HG02943 (cell line): ENCODE data around the gene CSF1.
"Not testable (repeated sequence)": the region's sequence is repeated elsewhere in the genome, so short reads cannot be mapped to it uniquely, and the experiment has no call there.

Experiments
- ATAC-seq: cut with Tn5 transposase; IDR thresholded peaks from one replicate; pipeline ENCODE4 v1.9.1; 2021; ENCODE audit warnings: mild to moderate bottlenecking, low read depth, moderate library complexity; ENCODE audit not compliant: unreplicated experiment

CSF1 gene

DNA sequence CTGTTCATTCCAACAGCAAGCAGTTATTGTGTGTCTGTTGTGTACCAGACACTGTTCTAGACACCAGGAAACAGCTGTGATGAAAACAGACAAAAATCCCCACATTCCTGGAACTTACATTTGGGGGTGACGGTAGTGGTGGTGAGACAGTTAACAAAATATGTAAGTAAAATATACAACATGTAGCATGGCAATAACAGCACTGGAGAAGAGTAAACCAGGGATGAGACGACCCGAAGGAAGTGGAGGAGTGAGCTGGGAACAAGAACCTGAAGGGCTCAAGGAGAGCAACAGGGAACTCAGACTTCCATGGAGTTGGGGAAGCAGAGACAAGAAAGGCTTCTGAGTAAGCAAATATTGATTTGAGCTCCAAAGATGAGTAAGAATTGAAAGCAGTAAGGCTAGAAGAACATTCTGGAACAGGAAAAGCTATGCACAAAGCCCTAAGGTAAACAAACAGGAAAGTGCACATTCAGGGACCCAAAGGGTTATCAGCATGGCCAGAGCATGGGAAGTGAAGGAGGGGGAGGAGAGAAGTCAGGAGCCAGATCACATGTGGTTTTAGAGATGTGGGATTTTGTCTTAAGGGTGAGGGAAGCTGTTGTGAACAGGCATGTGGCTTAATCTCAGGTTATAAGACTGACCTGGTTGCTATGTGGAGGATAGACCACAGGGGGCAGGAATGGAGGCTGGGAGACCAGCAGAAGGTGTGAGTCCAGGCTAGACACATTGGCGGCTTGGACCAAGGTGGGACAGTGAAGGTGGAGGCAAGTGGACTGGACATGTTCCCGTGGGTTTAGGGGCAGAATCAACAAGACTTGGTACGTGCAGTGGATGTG, 7.3 kb downstream of the CSF1 start:
- ATAC-seq = no peak

DNA sequence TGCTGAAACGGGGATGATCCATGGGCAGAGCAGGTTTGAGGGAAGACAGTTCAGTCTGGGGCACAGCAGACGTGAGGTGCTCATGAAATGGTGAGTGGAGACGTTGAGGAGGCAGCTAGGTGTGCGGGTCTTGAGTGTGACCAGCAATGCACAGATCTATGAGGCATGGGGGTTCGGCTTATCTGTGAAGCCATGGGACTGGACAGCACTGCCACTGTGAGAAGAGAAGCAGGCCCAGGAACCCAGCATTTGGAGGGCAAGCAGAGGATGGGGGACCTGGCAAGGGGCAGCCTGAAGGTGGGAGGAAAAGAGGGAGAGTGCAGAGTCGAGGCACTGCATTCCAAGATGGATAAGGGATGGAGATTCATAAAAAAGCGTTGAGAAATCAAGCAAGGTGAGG, 8.0 kb downstream of the CSF1 start:
- ATAC-seq = no peak

DNA sequence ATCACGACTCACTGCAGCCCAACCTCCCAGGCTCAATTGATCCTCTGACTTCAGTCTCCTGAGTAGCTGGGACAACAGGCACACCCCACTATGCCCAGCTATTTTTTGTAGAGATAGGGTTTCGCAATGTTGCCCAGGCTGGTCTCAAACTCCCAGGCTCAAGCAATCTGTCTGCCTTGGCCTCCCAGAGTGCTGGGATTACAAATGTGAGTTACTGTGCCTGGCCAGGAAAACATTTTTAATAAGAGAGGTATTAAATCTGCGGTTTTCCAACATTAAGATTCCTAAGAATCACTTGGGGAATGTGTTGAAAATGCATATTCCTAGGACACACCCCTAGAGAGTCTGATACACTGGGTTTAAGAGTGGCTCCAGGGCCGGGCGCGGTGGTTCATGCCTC, 8.7 kb downstream of the CSF1 start:
- no peak for ATAC-seq

DNA sequence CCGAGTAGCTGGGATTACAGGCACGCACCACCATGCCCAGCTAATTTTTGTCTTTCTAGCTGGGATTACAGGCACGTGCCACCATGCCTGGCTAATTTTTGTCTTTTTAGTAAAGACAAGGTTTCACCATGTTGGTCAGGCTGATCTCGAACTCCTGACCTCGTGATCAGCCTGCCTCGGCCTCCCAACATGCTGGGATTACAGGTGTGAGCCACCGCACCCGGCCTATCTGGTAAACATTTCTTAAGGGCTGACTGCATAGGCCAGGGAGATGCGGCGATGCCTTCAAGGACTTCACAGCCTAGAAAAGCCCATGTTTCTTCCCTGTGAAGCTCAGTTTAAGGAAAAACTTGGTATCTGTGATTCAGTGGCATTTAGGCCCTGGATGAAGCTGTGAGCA, 9.7 kb downstream of the CSF1 start:
- not testable (repeated sequence) for ATAC-seq

DNA sequence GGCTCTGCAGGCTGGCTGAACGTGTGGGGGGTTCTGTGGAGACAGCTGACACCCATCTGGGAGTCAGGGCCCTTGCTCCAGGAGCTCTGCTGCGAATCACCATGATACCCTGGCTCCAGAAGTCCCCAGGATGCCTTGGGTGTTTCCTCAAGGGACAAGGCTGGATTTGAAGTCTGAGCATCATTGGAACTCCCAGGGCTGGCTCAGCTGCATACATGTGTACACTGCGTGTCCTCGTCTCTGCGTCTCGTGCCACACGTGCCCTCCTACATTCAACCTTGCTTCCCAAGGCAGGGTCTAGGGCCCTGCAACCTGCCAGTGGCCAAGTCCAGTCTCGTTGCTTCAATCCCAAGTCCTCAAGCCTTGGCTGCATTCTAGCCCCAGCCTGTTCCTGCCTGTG, 11.7 kb downstream of the CSF1 start:
- no peak for ATAC-seq

DNA sequence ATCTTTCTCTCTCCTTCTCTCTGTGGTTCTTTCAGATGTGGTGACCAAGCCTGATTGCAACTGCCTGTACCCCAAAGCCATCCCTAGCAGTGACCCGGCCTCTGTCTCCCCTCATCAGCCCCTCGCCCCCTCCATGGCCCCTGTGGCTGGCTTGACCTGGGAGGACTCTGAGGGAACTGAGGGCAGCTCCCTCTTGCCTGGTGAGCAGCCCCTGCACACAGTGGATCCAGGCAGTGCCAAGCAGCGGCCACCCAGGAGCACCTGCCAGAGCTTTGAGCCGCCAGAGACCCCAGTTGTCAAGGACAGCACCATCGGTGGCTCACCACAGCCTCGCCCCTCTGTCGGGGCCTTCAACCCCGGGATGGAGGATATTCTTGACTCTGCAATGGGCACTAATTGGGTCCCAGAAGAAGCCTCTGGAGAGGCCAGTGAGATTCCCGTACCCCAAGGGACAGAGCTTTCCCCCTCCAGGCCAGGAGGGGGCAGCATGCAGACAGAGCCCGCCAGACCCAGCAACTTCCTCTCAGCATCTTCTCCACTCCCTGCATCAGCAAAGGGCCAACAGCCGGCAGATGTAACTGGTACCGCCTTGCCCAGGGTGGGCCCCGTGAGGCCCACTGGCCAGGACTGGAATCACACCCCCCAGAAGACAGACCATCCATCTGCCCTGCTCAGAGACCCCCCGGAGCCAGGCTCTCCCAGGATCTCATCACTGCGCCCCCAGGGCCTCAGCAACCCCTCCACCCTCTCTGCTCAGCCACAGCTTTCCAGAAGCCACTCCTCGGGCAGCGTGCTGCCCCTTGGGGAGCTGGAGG, 12.7 kb downstream of the CSF1 start:
- no peak for ATAC-seq

DNA sequence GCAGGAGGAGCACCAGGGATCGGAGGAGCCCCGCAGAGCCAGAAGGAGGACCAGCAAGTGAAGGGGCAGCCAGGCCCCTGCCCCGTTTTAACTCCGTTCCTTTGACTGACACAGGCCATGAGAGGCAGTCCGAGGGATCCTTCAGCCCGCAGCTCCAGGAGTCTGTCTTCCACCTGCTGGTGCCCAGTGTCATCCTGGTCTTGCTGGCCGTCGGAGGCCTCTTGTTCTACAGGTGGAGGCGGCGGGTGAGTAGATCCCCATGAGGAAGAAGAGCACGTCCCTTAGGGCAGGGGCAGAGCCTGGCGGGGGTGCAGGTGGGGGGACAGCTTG, 13.3 kb downstream of the CSF1 start:
- ATAC-seq = no peak

DNA sequence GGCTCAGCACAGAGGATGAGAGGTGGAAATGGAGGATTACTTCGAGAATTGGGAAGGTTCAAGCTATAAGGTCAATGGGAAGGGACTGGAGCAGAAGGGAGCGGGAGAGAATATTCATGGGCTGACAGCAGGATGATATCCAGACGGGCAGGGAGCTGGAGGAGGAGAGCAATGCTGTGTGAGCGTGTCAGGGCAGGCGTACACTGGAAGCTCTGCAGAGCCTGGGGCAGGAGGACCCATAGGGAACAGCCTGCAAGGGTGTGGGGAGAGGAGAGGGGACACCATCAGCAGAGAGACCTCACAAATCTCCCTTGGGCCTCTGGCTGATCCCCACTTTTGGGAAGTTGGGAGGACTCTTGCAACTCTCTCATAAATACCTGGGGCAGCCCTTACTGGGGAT, 13.7 kb downstream of the CSF1 start:
- ATAC-seq = no peak

DNA sequence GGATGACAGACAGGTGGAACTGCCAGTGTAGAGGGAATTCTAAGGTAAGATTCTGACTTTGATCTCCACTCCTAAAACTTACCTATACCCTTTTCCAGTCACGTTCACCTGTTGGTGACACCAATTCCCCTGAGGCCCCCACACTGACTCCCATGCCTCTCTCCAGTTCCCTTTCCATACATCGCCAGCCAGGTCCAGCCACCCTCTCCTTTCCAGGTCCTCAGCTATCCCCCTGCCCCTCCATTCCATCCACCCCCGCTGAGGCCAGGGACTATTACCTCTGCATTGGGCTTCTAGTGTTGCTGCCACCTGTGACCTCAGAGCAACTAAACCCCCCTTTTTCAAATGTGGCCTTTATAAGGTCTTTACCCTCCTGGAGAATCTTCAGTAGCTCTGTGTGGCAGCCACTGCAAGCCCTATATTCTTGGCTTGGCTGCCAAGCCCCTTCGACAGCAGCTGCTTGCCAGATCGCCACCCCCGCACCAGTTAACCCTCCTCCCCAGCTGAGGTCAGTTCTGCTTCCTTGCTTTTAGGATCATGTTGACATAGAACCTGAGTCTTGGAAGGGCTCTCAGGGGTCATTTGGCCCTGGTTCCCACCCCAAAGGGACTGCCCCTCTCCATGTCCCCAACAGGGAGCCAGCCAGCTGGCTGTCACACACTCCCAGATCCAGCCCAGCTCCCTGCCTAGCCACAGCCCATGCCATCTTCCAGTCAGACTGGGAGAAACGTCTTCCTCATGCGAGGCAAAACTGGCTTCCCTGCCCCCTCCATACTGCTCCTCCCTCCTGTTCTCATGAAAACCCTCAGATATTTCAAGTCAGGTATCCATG, 14.7 kb downstream of the CSF1 start:
- no peak for ATAC-seq

DNA sequence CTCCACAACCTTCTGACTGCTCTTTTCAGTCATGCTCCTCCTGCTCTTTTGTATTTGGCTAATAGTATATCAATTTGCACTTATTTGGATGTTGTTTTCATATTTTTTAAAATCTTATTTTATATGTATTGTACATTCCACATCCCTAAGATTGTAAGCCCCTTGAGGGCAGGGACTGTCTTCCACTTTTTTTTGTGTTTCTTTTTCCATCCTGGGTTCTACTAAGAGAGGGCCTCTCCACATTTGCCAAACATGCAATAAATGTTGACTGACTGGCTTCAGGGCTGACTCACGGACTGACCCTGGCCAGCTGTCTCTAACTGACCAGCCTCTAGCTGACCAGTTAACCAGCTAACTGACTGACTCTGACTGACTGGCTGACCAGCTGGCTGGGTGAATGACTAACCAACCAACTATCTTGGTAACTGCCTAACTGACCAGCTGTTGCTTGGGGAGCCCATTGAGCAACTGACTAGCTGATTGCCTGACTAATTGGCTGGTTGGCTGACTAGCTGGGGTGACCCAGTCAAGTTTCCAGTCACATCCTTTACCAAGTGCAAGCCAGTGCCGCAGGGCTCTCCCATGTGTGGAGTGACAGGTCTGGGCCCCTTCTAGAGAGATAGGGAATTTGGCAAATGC, 16.1 kb downstream of the CSF1 start:
- ATAC-seq = no peak

DNA sequence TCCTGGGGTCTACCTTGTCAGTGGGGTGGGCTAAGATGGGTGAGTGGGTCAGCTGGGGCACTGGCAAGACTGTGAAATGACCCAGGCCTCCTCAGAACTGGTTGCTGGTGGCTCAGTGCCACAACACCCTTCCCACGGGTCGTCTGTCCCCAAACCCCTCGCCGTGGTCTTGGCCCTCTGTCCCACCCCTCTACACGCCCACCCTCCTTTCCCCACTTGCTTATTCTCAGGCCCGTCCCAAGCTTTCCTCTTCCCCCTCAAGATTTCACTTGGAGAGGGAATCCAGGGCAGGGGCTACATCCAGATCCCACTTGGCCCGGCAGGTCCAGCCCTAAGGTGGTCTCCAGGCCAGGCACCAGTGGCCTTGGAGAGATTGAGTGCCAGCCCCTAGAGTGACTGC, 16.7 kb downstream of the CSF1 start:
- ATAC-seq = no peak

DNA sequence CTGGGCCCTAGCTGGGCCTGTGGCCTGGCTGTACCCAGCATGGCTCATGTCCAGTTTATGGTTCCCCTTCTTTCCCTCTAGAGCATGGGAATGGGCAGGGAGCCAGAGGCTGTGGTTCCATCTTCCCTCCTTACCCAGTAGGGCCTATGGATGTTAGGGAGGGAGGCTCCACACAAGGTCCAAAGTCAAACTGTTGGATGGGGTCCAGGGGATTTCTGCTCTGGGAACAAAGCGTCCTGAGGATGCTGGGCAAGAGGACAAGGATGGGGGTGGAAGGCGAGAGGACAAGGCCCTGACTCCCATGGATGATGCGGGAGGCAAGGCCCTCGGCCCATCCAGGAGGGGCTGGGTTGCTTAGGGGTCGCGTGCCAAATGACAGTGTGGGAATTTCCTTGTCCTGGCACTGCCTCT, 17.3 kb downstream of the CSF1 start:
- ATAC-seq = no peak

DNA sequence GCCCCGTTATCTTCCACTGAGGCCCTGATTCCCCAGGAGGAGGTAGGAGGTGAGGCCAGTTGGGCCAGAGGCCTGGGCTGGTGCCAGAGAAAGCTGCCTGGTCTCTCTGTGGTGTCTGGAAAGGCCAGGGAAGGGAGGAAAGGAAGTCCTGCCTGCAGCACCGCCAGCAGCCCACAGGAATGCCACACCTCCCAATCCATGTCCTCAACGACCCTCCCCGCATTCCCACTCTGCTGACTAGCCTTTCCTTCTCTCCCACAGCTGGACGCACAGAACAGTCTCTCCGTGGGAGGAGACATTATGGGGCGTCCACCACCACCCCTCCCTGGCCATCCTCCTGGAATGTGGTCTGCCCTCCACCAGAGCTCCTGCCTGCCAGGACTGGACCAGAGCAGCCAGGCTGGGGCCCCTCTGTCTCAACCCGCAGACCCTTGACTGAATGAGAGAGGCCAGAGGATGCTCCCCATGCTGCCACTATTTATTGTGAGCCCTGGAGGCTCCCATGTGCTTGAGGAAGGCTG, 18.0 kb downstream of the CSF1 start:
- no peak for ATAC-seq

DNA sequence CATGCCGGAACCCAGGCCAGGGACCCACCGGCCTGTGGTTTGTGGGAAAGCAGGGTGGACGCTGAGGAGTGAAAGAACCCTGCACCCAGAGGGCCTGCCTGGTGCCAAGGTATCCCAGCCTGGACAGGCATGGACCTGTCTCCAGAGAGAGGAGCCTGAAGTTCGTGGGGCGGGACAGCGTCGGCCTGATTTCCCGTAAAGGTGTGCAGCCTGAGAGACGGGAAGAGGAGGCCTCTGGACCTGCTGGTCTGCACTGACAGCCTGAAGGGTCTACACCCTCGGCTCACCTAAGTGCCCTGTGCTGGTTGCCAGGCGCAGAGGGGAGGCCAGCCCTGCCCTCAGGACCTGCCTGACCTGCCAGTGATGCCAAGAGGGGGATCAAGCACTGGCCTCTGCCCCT, 18.5 kb downstream of the CSF1 start:
- no peak for ATAC-seq

DNA sequence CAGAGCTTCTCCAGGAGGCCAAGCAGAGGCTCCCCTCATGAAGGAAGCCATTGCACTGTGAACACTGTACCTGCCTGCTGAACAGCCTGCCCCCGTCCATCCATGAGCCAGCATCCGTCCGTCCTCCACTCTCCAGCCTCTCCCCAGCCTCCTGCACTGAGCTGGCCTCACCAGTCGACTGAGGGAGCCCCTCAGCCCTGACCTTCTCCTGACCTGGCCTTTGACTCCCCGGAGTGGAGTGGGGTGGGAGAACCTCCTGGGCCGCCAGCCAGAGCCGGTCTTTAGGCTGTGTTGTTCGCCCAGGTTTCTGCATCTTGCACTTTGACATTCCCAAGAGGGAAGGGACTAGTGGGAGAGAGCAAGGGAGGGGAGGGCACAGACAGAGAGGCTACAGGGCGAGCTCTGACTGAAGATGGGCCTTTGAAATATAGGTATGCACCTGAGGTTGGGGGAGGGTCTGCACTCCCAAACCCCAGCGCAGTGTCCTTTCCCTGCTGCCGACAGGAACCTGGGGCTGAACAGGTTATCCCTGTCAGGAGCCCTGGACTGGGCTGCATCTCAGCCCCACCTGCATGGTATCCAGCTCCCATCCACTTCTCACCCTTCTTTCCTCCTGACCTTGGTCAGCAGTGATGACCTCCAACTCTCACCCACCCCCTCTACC, 19.1 kb downstream of the CSF1 start:
- ATAC-seq = no peak

DNA sequence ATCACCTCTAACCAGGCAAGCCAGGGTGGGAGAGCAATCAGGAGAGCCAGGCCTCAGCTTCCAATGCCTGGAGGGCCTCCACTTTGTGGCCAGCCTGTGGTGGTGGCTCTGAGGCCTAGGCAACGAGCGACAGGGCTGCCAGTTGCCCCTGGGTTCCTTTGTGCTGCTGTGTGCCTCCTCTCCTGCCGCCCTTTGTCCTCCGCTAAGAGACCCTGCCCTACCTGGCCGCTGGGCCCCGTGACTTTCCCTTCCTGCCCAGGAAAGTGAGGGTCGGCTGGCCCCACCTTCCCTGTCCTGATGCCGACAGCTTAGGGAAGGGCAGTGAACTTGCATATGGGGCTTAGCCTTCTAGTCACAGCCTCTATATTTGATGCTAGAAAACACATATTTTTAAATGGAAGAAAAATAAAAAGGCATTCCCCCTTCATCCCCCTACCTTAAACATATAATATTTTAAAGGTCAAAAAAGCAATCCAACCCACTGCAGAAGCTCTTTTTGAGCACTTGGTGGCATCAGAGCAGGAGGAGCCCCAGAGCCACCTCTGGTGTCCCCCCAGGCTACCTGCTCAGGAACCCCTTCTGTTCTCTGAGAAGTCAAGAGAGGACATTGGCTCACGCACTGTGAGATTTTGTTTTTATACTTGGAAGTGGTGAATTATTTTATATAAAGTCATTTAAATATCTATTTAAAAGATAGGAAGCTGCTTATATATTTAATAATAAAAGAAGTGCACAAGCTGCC, 19.8 kb downstream of the CSF1 start:
- no peak for ATAC-seq

DNA sequence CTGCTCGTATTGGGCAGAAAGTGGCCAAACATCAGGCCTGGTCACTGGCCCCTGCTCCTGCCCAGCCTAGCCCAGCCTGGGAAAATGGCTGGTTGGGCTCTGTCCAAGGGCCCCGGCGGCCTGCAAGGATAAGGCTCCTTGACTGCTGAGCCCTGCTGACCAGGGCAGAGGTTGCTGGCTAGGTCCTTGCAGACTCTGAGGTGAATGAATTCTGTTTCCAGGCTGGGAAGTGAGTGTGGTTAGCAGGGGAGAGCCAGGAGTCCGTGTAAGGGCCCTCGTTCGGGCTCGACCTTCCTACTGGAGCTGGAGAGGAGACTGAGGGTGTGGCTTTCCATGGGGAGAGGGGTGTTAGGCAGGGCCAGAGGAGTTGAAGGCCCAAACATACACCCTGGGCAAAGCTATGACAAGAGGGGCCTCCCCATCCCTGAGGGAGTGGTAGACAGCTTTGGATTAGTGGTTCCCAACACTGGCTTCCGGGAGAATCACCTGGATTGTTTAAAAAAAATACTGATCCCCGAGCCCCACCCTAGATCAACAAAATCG, 20.6 kb downstream of the CSF1 start:
- ATAC-seq = no peak

DNA sequence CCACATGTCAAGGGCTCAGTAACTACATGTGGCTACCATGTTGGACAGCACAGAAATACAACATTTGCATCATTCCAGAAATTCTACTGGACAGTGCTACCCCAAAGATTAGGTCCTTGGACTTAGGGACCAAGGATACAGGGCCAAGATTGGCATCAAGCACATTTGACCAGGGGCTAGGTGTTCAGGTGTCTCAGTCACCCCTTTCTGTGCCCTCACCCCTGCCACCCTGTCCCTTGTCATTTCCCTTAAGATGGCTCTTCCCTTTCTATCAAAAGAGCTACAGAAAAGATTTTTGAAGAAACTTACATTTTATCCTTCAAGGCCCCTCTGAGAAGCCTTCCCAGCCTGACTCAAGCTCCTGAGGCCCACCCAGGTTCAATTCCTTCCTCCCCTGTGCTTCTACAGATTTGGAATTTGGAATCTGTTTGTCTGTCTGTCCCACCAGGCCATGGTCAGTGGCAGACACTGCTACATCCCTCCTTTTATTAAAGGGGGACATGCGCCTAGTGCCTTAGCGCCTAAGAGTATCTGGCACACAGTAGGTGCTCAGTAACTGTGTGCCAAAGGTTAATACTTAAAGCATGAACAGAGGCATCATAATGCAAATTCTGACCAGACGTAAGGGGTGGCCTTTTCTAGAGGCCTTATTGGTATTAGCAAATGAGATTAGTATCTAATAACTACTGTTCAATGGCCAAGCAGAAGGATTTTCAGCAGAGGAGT, 21.4 kb downstream of the CSF1 start:
- no peak for ATAC-seq
